ENCODE results near the gene GSG1.

GSG1 gene

GRCh38 chr12:13052421-13052820 lies 51.0 kb downstream of the GSG1 start:
- Histone ChIP-seq H3K36me3 (ENCODE audit: insufficient read depth) (no peaks in the 10 kb centered on the region), H2AFZ (ENCODE audit: low read depth) (no peak overlapping the region), H3K9ac (no peak overlapping the region), H3K79me2 (ENCODE audit: insufficient read depth, low read depth) (no peaks in the 10 kb centered on the region), H3K27ac (no peak overlapping the region), H3K4me3 (IDR thresholded peaks at IDR 0.05; ENCODE audit: insufficient read depth, low read depth, low read length) (no peak overlapping the region), H4K20me1 (ENCODE audit: insufficient read depth) (no peaks in the 10 kb centered on the region), H3K27me3 (ENCODE audit: insufficient read depth, low read depth) (no peaks in the 10 kb centered on the region), H3K4me2 (no peak overlapping the region), H3K4me1 (ENCODE audit: low read depth, poor library complexity, severe bottlenecking) (no peaks in the 10 kb centered on the region)
- no peak for TF ChIP-seq CTCF (conservative IDR thresholded peaks at IDR 0.05; ENCODE audit: low read depth, low read length)

- H3K4me2 ChIP-seq: no peak overlapping the region
- H3K4me3 ChIP-seq (IDR thresholded peaks at IDR 0.05; ENCODE audit: insufficient read depth, low read depth, low read length): no peak overlapping the region
- H3K9ac ChIP-seq: no peak overlapping the region
- TF ChIP-seq CTCF (conservative IDR thresholded peaks at IDR 0.05; ENCODE audit: low read depth, low read length): no peak
- H3K4me1 ChIP-seq (ENCODE audit: low read depth, poor library complexity, severe bottlenecking): no peaks in the 10 kb centered on the region
- H3K36me3 ChIP-seq (ENCODE audit: insufficient read depth): no peaks in the 10 kb centered on the region
- no peak overlapping the region for H2AFZ ChIP-seq (ENCODE audit: low read depth)
- H4K20me1 ChIP-seq (ENCODE audit: insufficient read depth): no peaks in the 10 kb centered on the region
- H3K79me2 ChIP-seq (ENCODE audit: insufficient read depth, low read depth): no peaks in the 10 kb centered on the region
- H3K27ac ChIP-seq: no peak overlapping the region
- no peaks in the 10 kb centered on the region for H3K27me3 ChIP-seq (ENCODE audit: insufficient read depth, low read depth)
These were observed 53.7 kb downstream of the GSG1 start for GRCh38 chr12:13049816-13050215.

- no peak overlapping the region for H3K4me2 ChIP-seq
- peaks cover 4% of the 10 kb centered on the region for H3K4me1 ChIP-seq (ENCODE audit: low read depth, poor library complexity, severe bottlenecking)
- H3K27me3 ChIP-seq (ENCODE audit: insufficient read depth, low read depth): no peaks in the 10 kb centered on the region
- no peaks in the 10 kb centered on the region for H4K20me1 ChIP-seq (ENCODE audit: insufficient read depth)
- no peaks in the 10 kb centered on the region for H3K79me2 ChIP-seq (ENCODE audit: insufficient read depth, low read depth)
- H3K9ac ChIP-seq: no peak overlapping the region
- no peaks in the 10 kb centered on the region for H3K36me3 ChIP-seq (ENCODE audit: insufficient read depth)
- H2AFZ ChIP-seq (ENCODE audit: low read depth): no peak overlapping the region
- no peak for TF ChIP-seq CTCF (conservative IDR thresholded peaks at IDR 0.05; ENCODE audit: low read depth, low read length)
- no peak overlapping the region for H3K27ac ChIP-seq
- no peak overlapping the region for H3K4me3 ChIP-seq (IDR thresholded peaks at IDR 0.05; ENCODE audit: insufficient read depth, low read depth, low read length)
These were observed 56.5 kb downstream of the GSG1 start for GRCh38 chr12:13046964-13047363.

- Histone ChIP-seq H3K4me3 (IDR thresholded peaks at IDR 0.05; ENCODE audit: insufficient read depth, low read depth, low read length) (no peak overlapping the region), H4K20me1 (ENCODE audit: insufficient read depth) (no peaks in the 10 kb centered on the region), H3K79me2 (ENCODE audit: insufficient read depth, low read depth) (no peaks in the 10 kb centered on the region), H3K27ac (no peak overlapping the region), H3K9ac (no peak overlapping the region), H3K4me1 (ENCODE audit: low read depth, poor library complexity, severe bottlenecking) (peaks cover 4% of the 10 kb centered on the region), H3K27me3 (ENCODE audit: insufficient read depth, low read depth) (no peaks in the 10 kb centered on the region), H3K4me2 (no peak overlapping the region), H2AFZ (ENCODE audit: low read depth) (no peak overlapping the region), H3K36me3 (ENCODE audit: insufficient read depth) (no peaks in the 10 kb centered on the region)
- TF ChIP-seq CTCF (conservative IDR thresholded peaks at IDR 0.05; ENCODE audit: low read depth, low read length): no peak
These were observed 57.7 kb downstream of the GSG1 start for GRCh38 chr12:13045816-13046215.

Measured in KMS-11 (cell line).